H9 (cell line): Measurements from ENCODE around the gene FAM53B. TPM values are rescaled to one million over a fixed set of nuclear protein-coding genes. Genes with fewer than 3 reads are reported as not detected.

ENCODE experiments used
- DNase-seq: peaks from one replicate; pipeline ENCODE4 v3.0.0-alpha.2; 2017
- H2AFZ ChIP-seq: one replicate; pipeline ENCODE4 v1.6.1; 2013; ENCODE audit warnings: mild to moderate bottlenecking, low read length, control low read depth, moderate library complexity
- H2AK5ac ChIP-seq: 2 replicates; pipeline ENCODE4 v1.6.1; 2013; ENCODE audit warnings: low read length, control low read depth, mixed read lengths; ENCODE audit not compliant: insufficient read length
- H2BK120ac ChIP-seq: one replicate; pipeline ENCODE4 v1.6.1; 2013; ENCODE audit warnings: low read depth, mild to moderate bottlenecking, low read length, control low read depth, inconsistent platforms; ENCODE audit not compliant: poor library complexity, severe bottlenecking
- H2BK12ac ChIP-seq: 2 replicates; pipeline ENCODE4 v1.6.1; 2013; ENCODE audit warnings: low read length, control low read depth, mixed read lengths, low read depth; ENCODE audit not compliant: insufficient read length
- H2BK15ac ChIP-seq: 2 replicates; pipeline ENCODE4 v1.6.1; 2013; ENCODE audit warnings: low read depth, low read length, control low read depth
- H2BK20ac ChIP-seq: one replicate; pipeline ENCODE4 v1.6.1; 2013; ENCODE audit warnings: low read depth, mild to moderate bottlenecking, low read length, control low read depth, inconsistent platforms; ENCODE audit not compliant: poor library complexity, severe bottlenecking
- H2BK5ac ChIP-seq: 2 replicates; pipeline ENCODE4 v1.6.1; 2013; ENCODE audit warnings: low read length, control low read depth, mixed read lengths; ENCODE audit not compliant: insufficient read length
- H3K14ac ChIP-seq: 2 replicates; pipeline ENCODE4 v1.6.1; 2013; ENCODE audit warnings: low read length, control low read depth; ENCODE audit not compliant: insufficient read depth
- H3K18ac ChIP-seq: 2 replicates; pipeline ENCODE4 v1.6.1; 2013; ENCODE audit warnings: low read depth, mild to moderate bottlenecking, mixed read lengths, low read length, control low read depth; ENCODE audit not compliant: insufficient read length
- H3K23ac ChIP-seq: 2 replicates; pipeline ENCODE4 v1.6.1; 2013; ENCODE audit warnings: low read length, control low read depth, mixed read lengths, low read depth; ENCODE audit not compliant: insufficient read length
- H3K23me2 ChIP-seq: 2 replicates; pipeline ENCODE4 v1.6.1; 2013; ENCODE audit warnings: low read depth, mild to moderate bottlenecking, mixed read lengths, low read length, control low read depth; ENCODE audit not compliant: insufficient read length, poor library complexity, severe bottlenecking
- H3K27ac ChIP-seq: 2 replicates; pipeline ENCODE4 v1.5.1; 2013; ENCODE audit warnings: low read length, control low read depth, mixed read lengths, low read depth; ENCODE audit not compliant: insufficient read length
- H3K27me3 ChIP-seq: 2 replicates; pipeline ENCODE4 v1.6.1; 2013; ENCODE audit warnings: low read length, control low read depth, inconsistent platforms; ENCODE audit not compliant: insufficient read depth
- H3K4ac ChIP-seq: 2 replicates; pipeline ENCODE4 v1.6.1; 2013; ENCODE audit warnings: low read depth, mild to moderate bottlenecking, control low read depth, inconsistent platforms, low read length, moderate library complexity
- H3K4me1 ChIP-seq: 2 replicates; pipeline ENCODE4 v1.6.1; 2013; ENCODE audit warnings: low read length, control low read depth, inconsistent platforms; ENCODE audit not compliant: insufficient read depth
- H3K4me2 ChIP-seq: 2 replicates; pipeline ENCODE4 v1.6.1; 2013; ENCODE audit warnings: low read length, control low read depth, mixed read lengths; ENCODE audit not compliant: insufficient read length, insufficient read depth
- H3K56ac ChIP-seq: 2 replicates; pipeline ENCODE4 v1.6.1; 2013; ENCODE audit warnings: low read depth, mild to moderate bottlenecking, mixed read lengths, low read length, control low read depth; ENCODE audit not compliant: insufficient read length
- H3K79me1 ChIP-seq: 2 replicates; pipeline ENCODE4 v1.6.1; 2013; ENCODE audit warnings: low read depth, mild to moderate bottlenecking, moderate library complexity, low read length, control low read depth, inconsistent platforms; ENCODE audit not compliant: insufficient read depth, poor library complexity, severe bottlenecking
- H3K79me2 ChIP-seq: 2 replicates; pipeline ENCODE4 v1.6.1; 2013; ENCODE audit warnings: low read length, control low read depth, inconsistent platforms; ENCODE audit not compliant: insufficient read depth
- H3K9ac ChIP-seq: 2 replicates; pipeline ENCODE4 v1.6.1; 2013; ENCODE audit warnings: low read length, control low read depth, mixed read lengths; ENCODE audit not compliant: insufficient read length; ENCODE audit errors: extremely low read depth
- H3K9me3 ChIP-seq: one replicate; pipeline ENCODE4 v1.6.1; 2013; ENCODE audit warnings: low read depth, low read length, inconsistent platforms; ENCODE audit not compliant: control insufficient read depth
- H3T11ph ChIP-seq: one replicate; pipeline ENCODE4 v1.6.1; 2013; ENCODE audit warnings: mild to moderate bottlenecking, low read length, control low read depth, inconsistent platforms
- H4K20me1 ChIP-seq: one replicate; pipeline ENCODE4 v1.6.1; 2013; ENCODE audit not compliant: control insufficient read depth, insufficient read length, insufficient read depth
- H4K5ac ChIP-seq: 2 replicates; pipeline ENCODE4 v1.6.1; 2013; ENCODE audit warnings: low read depth, mild to moderate bottlenecking, mixed read lengths, low read length, control low read depth; ENCODE audit not compliant: insufficient read length
- H4K8ac ChIP-seq: replicated peaks from 2 replicates; pipeline ENCODE4 v1.6.1; 2013; ENCODE audit warnings: low read length, control low read depth, mixed read lengths, low read depth; ENCODE audit not compliant: insufficient read length
- H4K91ac ChIP-seq: 2 replicates; pipeline ENCODE4 v1.6.1; 2013; ENCODE audit warnings: low read depth, mild to moderate bottlenecking, moderate library complexity, mixed read lengths, low read length, control low read depth; ENCODE audit not compliant: insufficient read length
- H3K27ac Mint-ChIP-seq, 3 experiments: 2 replicates in 2 of 3; 3 replicates in 1 of 3; pipeline ENCODE4 v1.8.0; 2020 to 2021; ENCODE audit warnings: mixed read lengths in 3 of 3, mild to moderate bottlenecking in 1 of 3, moderate library complexity in 1 of 3
- H3K27me3 Mint-ChIP-seq: 2 replicates; pipeline ENCODE4 v1.8.0; 2021; ENCODE audit warnings: low read depth, mild to moderate bottlenecking, moderate library complexity, mixed read lengths
- H3K36me3 Mint-ChIP-seq, 3 experiments: 2 replicates in 2 of 3; 3 replicates in 1 of 3; pipeline ENCODE4 v1.8.0; 2020 to 2021; ENCODE audit warnings: low read depth in 3 of 3, mixed read lengths in 3 of 3; ENCODE audit not compliant: insufficient read depth in 1 of 3
- H3K4me1 Mint-ChIP-seq, 2 experiments: 2 replicates each; pipeline ENCODE4 v1.8.0; 2020; ENCODE audit warnings: mixed read lengths in 2 of 2
- H3K4me3 Mint-ChIP-seq, 2 experiments: 2 replicates in 1 of 2; 3 replicates in 1 of 2; pipeline ENCODE4 v1.8.0; 2020 to 2021; ENCODE audit warnings: mild to moderate bottlenecking in 2 of 2, mixed read lengths in 2 of 2, moderate library complexity in 1 of 2
- H3K9me3 Mint-ChIP-seq, 2 experiments: 2 replicates in 1 of 2; 3 replicates in 1 of 2; pipeline ENCODE4 v1.8.0; 2020; ENCODE audit warnings: mild to moderate bottlenecking in 2 of 2, mixed read lengths in 2 of 2, moderate library complexity in 1 of 2
- WGBS: extraction: QIAGEN DNeasy Blood & Tissue Kit; methylation state at CpG from one replicate; pipeline ENCODE4 v1.1.7; 2013; ENCODE audit warnings: missing lambda C conversion rate, low lambda C conversion rate, mixed read lengths; ENCODE audit not compliant: insufficient read length; ENCODE audit errors: extremely low coverage; 5-methylcytosine and 5-hydroxymethylcytosine counted together
- total RNA-seq: library from RNA; stranded (reverse); gene quantifications from 2 replicates; pipeline ENCODE4 v1.2.1, GENCODE V29; 2021
- TF ChIP-seq, protein P1 (sequence below): fragments of 200-600 bp; sonication (generic); conservative IDR thresholded peaks from 3 replicates; pipeline ENCODE4 v1.8.0; 2021; ENCODE audit warnings: antibody characterized with exemption, mild to moderate bottlenecking

Gene FAM53B
- total RNA-seq, 1 experiment from 2014 or later, result 11.5 TPM

DNA sequence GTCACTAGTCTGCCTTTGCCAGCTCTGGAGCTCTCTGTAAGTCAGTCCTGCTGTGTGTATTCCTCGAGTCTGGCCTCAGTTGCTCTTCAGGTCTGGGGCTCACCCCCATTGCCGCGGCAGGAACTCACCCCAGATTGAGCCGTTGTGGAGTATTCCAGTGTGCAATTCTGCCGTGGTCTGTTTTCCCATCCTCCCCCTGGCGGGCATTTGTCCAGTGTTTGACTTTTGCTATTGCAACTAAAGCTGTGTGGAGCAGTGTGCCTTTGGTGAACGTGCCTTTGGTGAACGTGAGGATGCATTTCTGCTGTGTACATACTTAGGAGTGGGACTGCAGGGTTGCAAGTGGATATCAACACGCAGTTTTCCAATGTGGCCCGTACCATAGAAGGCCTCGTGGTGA, 134.5 kb downstream of the FAM53B start:
- Histone ChIP-seq H3K23ac (no peak overlapping the region), H3K27ac (no peak overlapping the region), H4K91ac (no peak overlapping the region), H3K14ac (no peak overlapping the region; the same call in 1 of the 2 replicates), H2BK20ac (no peak overlapping the region), H3K79me2 (no peaks in the 10 kb centered on the region), H2BK12ac (no peak overlapping the region), H2AK5ac (no peak overlapping the region), H3K18ac (no peak overlapping the region), H3K56ac (no peak overlapping the region), H3K4me2 (no peak overlapping the region), H2BK120ac (no peak overlapping the region), H3K79me1 (no peaks in the 10 kb centered on the region), H2BK15ac (no peak overlapping the region), H4K5ac (no peak overlapping the region), H3K4ac (no peak overlapping the region), H3K23me2 (no peaks in the 10 kb centered on the region), H4K20me1 (peaks cover 3% of the 10 kb centered on the region), H3K9me3 (no peaks in the 10 kb centered on the region), H3K9ac (no peak overlapping the region), H2BK5ac (no peak overlapping the region), H4K8ac (no peak overlapping the region), H2AFZ (no peak overlapping the region), H3K4me1 (no peaks in the 10 kb centered on the region), H3T11ph (no peak overlapping the region), H3K27me3 (no peaks in the 10 kb centered on the region)
- TF ChIP-seq, protein P1, sequence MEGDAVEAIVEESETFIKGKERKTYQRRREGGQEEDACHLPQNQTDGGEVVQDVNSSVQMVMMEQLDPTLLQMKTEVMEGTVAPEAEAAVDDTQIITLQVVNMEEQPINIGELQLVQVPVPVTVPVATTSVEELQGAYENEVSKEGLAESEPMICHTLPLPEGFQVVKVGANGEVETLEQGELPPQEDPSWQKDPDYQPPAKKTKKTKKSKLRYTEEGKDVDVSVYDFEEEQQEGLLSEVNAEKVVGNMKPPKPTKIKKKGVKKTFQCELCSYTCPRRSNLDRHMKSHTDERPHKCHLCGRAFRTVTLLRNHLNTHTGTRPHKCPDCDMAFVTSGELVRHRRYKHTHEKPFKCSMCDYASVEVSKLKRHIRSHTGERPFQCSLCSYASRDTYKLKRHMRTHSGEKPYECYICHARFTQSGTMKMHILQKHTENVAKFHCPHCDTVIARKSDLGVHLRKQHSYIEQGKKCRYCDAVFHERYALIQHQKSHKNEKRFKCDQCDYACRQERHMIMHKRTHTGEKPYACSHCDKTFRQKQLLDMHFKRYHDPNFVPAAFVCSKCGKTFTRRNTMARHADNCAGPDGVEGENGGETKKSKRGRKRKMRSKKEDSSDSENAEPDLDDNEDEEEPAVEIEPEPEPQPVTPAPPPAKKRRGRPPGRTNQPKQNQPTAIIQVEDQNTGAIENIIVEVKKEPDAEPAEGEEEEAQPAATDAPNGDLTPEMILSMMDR, result no peak
- WGBS, result no CpG with 5 or more reads among the region's 11 CpGs
- Mint-ChIP-seq H3K4me3 (no peak overlapping the region), H3K27me3 (peaks cover 2% of the 10 kb centered on the region; the same call in 1 of the 2 replicates), H3K9me3 (no peaks in the 10 kb centered on the region), H3K27ac (peak overlapping the region in 1 of 3 experiments; percentile 66; a peak in 1 of 7 replicates), H3K4me1 (peaks cover 6 to 16% of the 10 kb centered on the region in 2 experiments), H3K36me3 (no peaks in the 10 kb centered on the region; a peak in 1 of 7 replicates)
- no peak for DNase-seq
